GM12891 (cell line): ENCODE results near the gene C15orf39.

Source experiments
- PAX5 ChIP-seq: IDR thresholded peaks from 2 replicates; pipeline ENCODE4 v1.6.1; 2011; ENCODE audit warnings: low read length, moderate library complexity, mild to moderate bottlenecking; ENCODE audit not compliant: insufficient read depth, severe bottlenecking
- POLR2A ChIP-seq: IDR thresholded peaks from 2 replicates; pipeline ENCODE4 v1.6.1; 2011; ENCODE audit warnings: low read depth, low read length, control low read depth
- POLR2AphosphoS5 ChIP-seq: IDR thresholded peaks from 2 replicates; pipeline ENCODE4 v1.6.1; 2011; ENCODE audit warnings: low read depth, low read length, control low read depth
- POU2F2 ChIP-seq: IDR thresholded peaks from 2 replicates; pipeline ENCODE4 v1.6.1; 2011; ENCODE audit warnings: low read depth, mild to moderate bottlenecking, control low read depth, low read length, moderate library complexity
- SPI1 ChIP-seq: IDR thresholded peaks from 2 replicates; pipeline ENCODE4 v1.6.1; 2011; ENCODE audit warnings: low read depth, low read length, control low read depth
- TAF1 ChIP-seq: IDR thresholded peaks from 2 replicates; pipeline ENCODE4 v1.6.1; 2011; ENCODE audit warnings: low read depth, low read length, control low read depth

DNA sequence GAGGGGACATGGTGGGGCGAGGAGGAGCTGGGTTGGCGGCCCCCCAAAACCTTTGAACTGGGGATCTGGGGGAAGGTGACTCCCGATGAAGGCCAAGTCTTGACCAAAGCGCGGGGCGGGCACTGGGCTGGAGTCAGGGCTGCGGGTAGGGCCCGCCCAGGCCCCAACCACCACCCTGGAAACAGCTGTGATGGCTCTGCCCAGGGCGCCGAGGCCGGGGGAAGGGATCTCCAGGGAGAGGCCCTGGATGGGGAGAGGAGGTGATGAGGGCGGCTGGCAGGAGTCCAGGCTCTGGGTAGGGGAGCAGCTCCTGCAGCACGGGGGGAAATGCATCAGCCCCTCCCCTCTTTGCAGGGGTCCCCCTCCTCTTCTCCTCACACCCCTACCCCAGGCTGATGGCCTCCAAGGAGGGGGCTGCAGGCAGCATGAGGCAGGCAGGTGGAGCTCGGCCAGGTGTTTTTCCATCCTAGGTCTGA, 5.9 kb upstream of the C15orf39 start:
- TF ChIP-seq POLR2A: no peak
- no peak for TF ChIP-seq POLR2AphosphoS5
- TF ChIP-seq SPI1: no peak
- no peak for TF ChIP-seq TAF1
- TF ChIP-seq PAX5: no peak
- no peak for TF ChIP-seq POU2F2
